ENCODE measurements around the gene ETS2. TPM values are rescaled to one million over a fixed set of nuclear protein-coding genes. Genes with fewer than 3 reads are reported as not detected.
A peak's percentile ranks its signal among the peaks of the same experiment; 100 is the strongest.

Gene ETS2
- total RNA-seq, 1 donor from 2014 or later, result 22.4 TPM

GRCh38 chr21:38814126-38815059 is 8.7 kb downstream of the ETS2 start:
- no peak overlapping the region for H3K4me2 ChIP-seq
- H4K20me1 ChIP-seq (ENCODE audit: low read depth), result peaks cover 13% of the 10 kb centered on the region
- no peak overlapping the region for H3K4me3 Mint-ChIP-seq
- H3K27me3 Mint-ChIP-seq (ENCODE audit: insufficient read depth, low read depth), result no peaks in the 10 kb centered on the region
- H2AFZ ChIP-seq (replicated peaks), result no peak overlapping the region
- H3K9me3 Mint-ChIP-seq, result no peaks in the 10 kb centered on the region
- no peaks in the 10 kb centered on the region for H3K9me3 ChIP-seq (ENCODE audit: low read depth)
- H3K4me1 ChIP-seq, result peaks cover 16% of the 10 kb centered on the region
- H3K79me2 ChIP-seq (ENCODE audit: low read depth), result peaks cover 28% of the 10 kb centered on the region
- H3F3A ChIP-seq (ENCODE audit: low read depth), result no peaks in the 10 kb centered on the region
- no peak overlapping the region for H3K27ac ChIP-seq
- TF ChIP-seq CTCF (IDR thresholded peaks at IDR 0.05) (no peak), EZH2 (IDR thresholded peaks at IDR 0.05) (no peak), EZH2phosphoT487 (IDR thresholded peaks at IDR 0.05) (no peak)
- H3K36me3 ChIP-seq, result peaks cover 15% of the 10 kb centered on the region
- peaks cover 46% of the 10 kb centered on the region for H3K36me3 Mint-ChIP-seq
- H3K27me3 ChIP-seq, result no peaks in the 10 kb centered on the region
- H3K9ac ChIP-seq, result no peak overlapping the region
- peak; percentile 55 for DNase-seq (ENCODE audit: low spot score)
- peaks cover 7% of the 10 kb centered on the region for H3K4me1 Mint-ChIP-seq
- H3K27ac Mint-ChIP-seq, result no peak overlapping the region
- no peak overlapping the region for H3K4me3 ChIP-seq

- H3K4me1 ChIP-seq, result peaks cover 16% of the 10 kb centered on the region
- peaks cover 12% of the 10 kb centered on the region for H4K20me1 ChIP-seq (ENCODE audit: low read depth)
- Mint-ChIP-seq H3K27me3 (ENCODE audit: insufficient read depth, low read depth) (no peaks in the 10 kb centered on the region), H3K4me1 (peaks cover 7% of the 10 kb centered on the region), H3K36me3 (peaks cover 48% of the 10 kb centered on the region), H3K4me3 (no peak overlapping the region), H3K9me3 (no peaks in the 10 kb centered on the region), H3K27ac (no peak overlapping the region)
- no peak for DNase-seq (ENCODE audit: low spot score)
- H3K9me3 ChIP-seq (ENCODE audit: low read depth), result no peaks in the 10 kb centered on the region
- TF ChIP-seq EZH2 (IDR thresholded peaks at IDR 0.05), result no peak
- no peaks in the 10 kb centered on the region for H3K27me3 ChIP-seq
- peaks cover 22% of the 10 kb centered on the region for H3K79me2 ChIP-seq (ENCODE audit: low read depth)
- peaks cover 17% of the 10 kb centered on the region for H3K36me3 ChIP-seq
- H2AFZ ChIP-seq (replicated peaks), result no peak overlapping the region
- no peak overlapping the region for H3K4me2 ChIP-seq
- no peak overlapping the region for H3K27ac ChIP-seq
- no peaks in the 10 kb centered on the region for H3F3A ChIP-seq (ENCODE audit: low read depth)
- H3K9ac ChIP-seq, result no peak overlapping the region
- H3K4me3 ChIP-seq, result no peak overlapping the region
These were observed 9.3 kb downstream of the ETS2 start for GRCh38 chr21:38815060-38815405.

GRCh38 chr21:38816400-38816977 is 10.8 kb downstream of the ETS2 start:
- DNase-seq (ENCODE audit: low spot score), result no peak
- Histone ChIP-seq H3K79me2 (ENCODE audit: low read depth) (peaks cover 7% of the 10 kb centered on the region), H3K36me3 (peaks cover 19% of the 10 kb centered on the region), H3K4me3 (no peak overlapping the region), H2AFZ (replicated peaks) (no peak overlapping the region), H3F3A (ENCODE audit: low read depth) (no peaks in the 10 kb centered on the region), H3K9me3 (ENCODE audit: low read depth) (no peaks in the 10 kb centered on the region), H3K27ac (no peak overlapping the region), H3K4me1 (peaks cover 7% of the 10 kb centered on the region), H3K27me3 (no peaks in the 10 kb centered on the region), H3K4me2 (no peak overlapping the region), H3K9ac (no peak overlapping the region), H4K20me1 (ENCODE audit: low read depth) (peaks cover 12% of the 10 kb centered on the region)
- peaks cover 49% of the 10 kb centered on the region for H3K36me3 Mint-ChIP-seq
- peaks cover 7% of the 10 kb centered on the region for H3K4me1 Mint-ChIP-seq
- no peaks in the 10 kb centered on the region for H3K9me3 Mint-ChIP-seq
- H3K4me3 Mint-ChIP-seq, result no peak overlapping the region
- H3K27me3 Mint-ChIP-seq (ENCODE audit: insufficient read depth, low read depth), result no peaks in the 10 kb centered on the region
- TF ChIP-seq EZH2phosphoT487 (IDR thresholded peaks at IDR 0.05) (no peak), EZH2 (IDR thresholded peaks at IDR 0.05) (no peak), CTCF (IDR thresholded peaks at IDR 0.05) (no peak)
- H3K27ac Mint-ChIP-seq, result no peak overlapping the region
